SH-SY5Y (cell line): ENCODE results near the gene GCA.

Experiments used
- GATA2 ChIP-seq: IDR thresholded peaks from 2 replicates; pipeline ENCODE4 v1.6.1; 2011; ENCODE audit warnings: mild to moderate bottlenecking, low read depth, low read length
- GATA3 ChIP-seq: IDR thresholded peaks from 2 replicates; pipeline ENCODE4 v1.6.1; 2011; ENCODE audit warnings: low read depth, mild to moderate bottlenecking, low read length, moderate library complexity

GRCh38 chr2:162403884-162404283 lies 60.0 kb downstream of the GCA start:
- TF ChIP-seq GATA2 (no peak), GATA3 (no peak)
